ENCODE data around the gene TFR2.

The TFR2 gene

DNA sequence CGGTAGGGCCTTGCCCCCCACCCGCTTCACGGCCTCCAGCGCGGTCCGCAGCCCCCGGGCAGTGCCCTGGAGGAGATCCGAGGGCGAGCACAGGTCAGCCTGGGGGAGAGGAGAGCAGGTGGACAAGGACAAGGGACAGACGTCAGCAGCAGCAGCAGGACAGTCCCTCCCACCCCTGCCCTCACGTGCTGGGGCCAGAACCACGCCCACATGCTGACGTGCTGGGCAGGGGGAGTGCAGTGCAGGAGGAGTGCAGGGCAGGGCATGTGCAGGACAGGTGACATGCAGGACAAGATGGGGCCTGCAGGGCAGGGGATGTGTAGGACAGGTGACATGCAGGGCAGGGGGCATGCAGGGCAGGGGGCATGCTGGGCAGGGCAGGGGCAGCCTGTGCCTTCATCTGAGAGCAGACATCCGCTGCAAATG is 66.1 kb downstream of the TFR2 start:
- Histone ChIP-seq H3K27ac (ENCODE audit: low read depth, low read length) (no peak overlapping the region), H2AFZ (ENCODE audit: low read depth, low read length, severe bottlenecking) (no peak overlapping the region), H3K9me3 (ENCODE audit: insufficient read depth, low read length) (no peaks in the 10 kb centered on the region), H3K4me2 (ENCODE audit: low read depth, low read length, poor library complexity, severe bottlenecking) (no peak overlapping the region), H3K4me3 (ENCODE audit: insufficient read depth, low read length, poor library complexity, severe bottlenecking) (no peak overlapping the region), H4K20me1 (ENCODE audit: low read depth, low read length) (no peaks in the 10 kb centered on the region), H3K9ac (ENCODE audit: low read length) (no peak overlapping the region), H3K27me3 (ENCODE audit: low read length) (no peaks in the 10 kb centered on the region), H3F3A (ENCODE audit: insufficient read depth) (no peaks in the 10 kb centered on the region), H3K79me2 (ENCODE audit: insufficient read depth, low read length) (no peaks in the 10 kb centered on the region), H3K36me3 (ENCODE audit: low read length) (no peaks in the 10 kb centered on the region), H3K9me2 (replicated peaks; ENCODE audit: insufficient read depth, low read length) (no peaks in the 10 kb centered on the region)
- TF ChIP-seq, protein P1, sequence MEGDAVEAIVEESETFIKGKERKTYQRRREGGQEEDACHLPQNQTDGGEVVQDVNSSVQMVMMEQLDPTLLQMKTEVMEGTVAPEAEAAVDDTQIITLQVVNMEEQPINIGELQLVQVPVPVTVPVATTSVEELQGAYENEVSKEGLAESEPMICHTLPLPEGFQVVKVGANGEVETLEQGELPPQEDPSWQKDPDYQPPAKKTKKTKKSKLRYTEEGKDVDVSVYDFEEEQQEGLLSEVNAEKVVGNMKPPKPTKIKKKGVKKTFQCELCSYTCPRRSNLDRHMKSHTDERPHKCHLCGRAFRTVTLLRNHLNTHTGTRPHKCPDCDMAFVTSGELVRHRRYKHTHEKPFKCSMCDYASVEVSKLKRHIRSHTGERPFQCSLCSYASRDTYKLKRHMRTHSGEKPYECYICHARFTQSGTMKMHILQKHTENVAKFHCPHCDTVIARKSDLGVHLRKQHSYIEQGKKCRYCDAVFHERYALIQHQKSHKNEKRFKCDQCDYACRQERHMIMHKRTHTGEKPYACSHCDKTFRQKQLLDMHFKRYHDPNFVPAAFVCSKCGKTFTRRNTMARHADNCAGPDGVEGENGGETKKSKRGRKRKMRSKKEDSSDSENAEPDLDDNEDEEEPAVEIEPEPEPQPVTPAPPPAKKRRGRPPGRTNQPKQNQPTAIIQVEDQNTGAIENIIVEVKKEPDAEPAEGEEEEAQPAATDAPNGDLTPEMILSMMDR (IDR thresholded peaks at IDR 0.05; ENCODE audit: insufficient read depth, low read length, poor library complexity, severe bottlenecking): no peak
- no peak for TF ChIP-seq EZH2phosphoT487 (conservative IDR thresholded peaks at IDR 0.05; ENCODE audit: low read length)

DNA sequence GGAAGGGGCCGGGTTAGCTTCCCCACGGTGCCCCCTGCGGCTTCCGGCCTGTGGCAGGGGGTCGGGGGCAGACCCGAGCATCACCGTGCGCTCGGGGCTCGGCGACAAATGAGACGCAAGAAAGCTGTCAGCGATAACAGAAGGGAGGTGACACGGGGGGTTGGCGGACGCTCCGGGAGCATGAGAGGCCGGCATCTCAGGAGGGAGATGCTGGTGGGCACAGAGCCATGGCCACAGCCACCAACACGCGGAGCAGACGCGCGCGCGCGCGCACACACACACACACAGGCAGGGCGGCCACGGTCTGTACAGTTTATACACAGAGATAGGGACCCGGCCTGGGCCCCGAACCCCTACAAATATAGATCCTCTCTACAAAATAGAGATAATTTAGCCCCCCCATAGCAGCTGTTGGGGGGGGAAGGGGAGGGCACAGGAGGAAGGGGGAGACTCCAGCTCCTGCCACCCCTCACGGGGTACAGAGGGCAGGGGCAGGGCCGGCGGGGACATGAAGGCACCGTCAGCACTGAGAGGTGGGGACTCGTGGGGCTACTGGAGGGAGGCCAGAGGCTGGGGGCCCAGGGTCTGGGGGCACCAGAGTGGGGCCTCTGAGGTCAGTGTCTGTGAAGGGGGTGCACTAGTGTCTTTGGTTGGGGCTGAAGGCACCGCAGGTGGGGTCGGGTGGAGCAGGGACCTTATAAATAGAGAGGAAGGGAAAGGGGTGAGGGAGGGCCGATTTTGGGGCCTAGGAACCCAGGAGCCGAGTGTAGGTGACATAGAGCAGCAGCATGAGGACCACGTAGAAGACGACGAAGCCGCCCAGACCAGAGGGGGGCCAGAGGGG is 66.8 kb downstream of the TFR2 start:
- no peak overlapping the region for H3K9ac ChIP-seq (ENCODE audit: low read length)
- no peaks in the 10 kb centered on the region for H3K27me3 ChIP-seq (ENCODE audit: low read length)
- H3K79me2 ChIP-seq (ENCODE audit: insufficient read depth, low read length): no peaks in the 10 kb centered on the region
- no peaks in the 10 kb centered on the region for H3K9me2 ChIP-seq (replicated peaks; ENCODE audit: insufficient read depth, low read length)
- TF ChIP-seq, protein P1 (IDR thresholded peaks at IDR 0.05; ENCODE audit: insufficient read depth, low read length, poor library complexity, severe bottlenecking): no peak
- no peak for TF ChIP-seq EZH2phosphoT487 (conservative IDR thresholded peaks at IDR 0.05; ENCODE audit: low read length)
- no peak overlapping the region for H3K4me2 ChIP-seq (ENCODE audit: low read depth, low read length, poor library complexity, severe bottlenecking)
- H4K20me1 ChIP-seq (ENCODE audit: low read depth, low read length): no peaks in the 10 kb centered on the region
- no peaks in the 10 kb centered on the region for H3F3A ChIP-seq (ENCODE audit: insufficient read depth)
- H2AFZ ChIP-seq (ENCODE audit: low read depth, low read length, severe bottlenecking): no peak overlapping the region
- H3K4me3 ChIP-seq (ENCODE audit: insufficient read depth, low read length, poor library complexity, severe bottlenecking): no peak overlapping the region
- H3K36me3 ChIP-seq (ENCODE audit: low read length): no peaks in the 10 kb centered on the region
- no peaks in the 10 kb centered on the region for H3K9me3 ChIP-seq (ENCODE audit: insufficient read depth, low read length)
- H3K27ac ChIP-seq (ENCODE audit: low read depth, low read length): no peak overlapping the region

DNA sequence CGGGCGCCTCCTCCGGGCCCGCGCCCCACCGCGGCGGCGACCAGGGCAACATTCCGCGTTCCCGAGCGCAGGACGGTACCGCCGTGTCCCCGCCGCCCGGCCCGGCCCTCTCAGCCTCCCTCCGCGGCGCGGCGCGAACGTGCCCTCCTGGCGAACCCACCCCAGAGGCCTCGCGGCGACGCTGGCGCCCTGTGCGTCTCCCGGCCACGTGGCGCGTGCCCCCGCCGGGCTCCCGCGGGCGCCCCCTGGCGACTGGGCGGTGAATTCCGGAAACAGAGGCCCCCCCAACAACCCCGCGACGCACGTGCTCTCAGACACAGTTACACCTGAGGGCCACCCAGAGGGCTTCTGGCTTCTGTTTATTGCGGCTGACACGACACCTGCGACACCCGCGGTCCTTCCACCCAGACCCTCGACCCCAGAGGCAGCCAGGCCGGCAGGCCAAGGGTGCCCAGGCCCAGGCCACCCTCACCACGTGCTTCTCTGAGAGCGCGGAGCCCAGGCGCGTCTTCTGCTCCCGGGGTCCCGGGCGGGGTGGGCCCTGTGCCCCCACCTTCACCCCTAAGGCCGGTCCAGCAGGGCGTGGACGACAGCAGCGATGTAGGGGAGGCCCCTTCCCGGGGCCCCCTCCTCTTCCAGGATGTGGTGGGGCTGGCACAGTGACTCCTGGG is 67.5 kb downstream of the TFR2 start, which contains the start of gene SAP25:
SAP25 (minus strand) TSS at position 210 of the 671 bp plus-strand sequence; CDS start at position 52, 158 bp downstream.
- H3K79me2 ChIP-seq (ENCODE audit: insufficient read depth, low read length): no peaks in the 10 kb centered on the region
- no peak within 1 kb of the TSS for H3K27ac ChIP-seq (ENCODE audit: low read depth, low read length)
- H3K27me3 ChIP-seq (ENCODE audit: low read length): no peaks in the 10 kb centered on the region
- H3K36me3 ChIP-seq (ENCODE audit: low read length): no peaks in the 10 kb centered on the region
- no peak within 1 kb of the TSS for H3K4me3 ChIP-seq (ENCODE audit: insufficient read depth, low read length, poor library complexity, severe bottlenecking)
- TF ChIP-seq, protein P1 (IDR thresholded peaks at IDR 0.05; ENCODE audit: insufficient read depth, low read length, poor library complexity, severe bottlenecking): no peak
- no peak for TF ChIP-seq EZH2phosphoT487 (conservative IDR thresholded peaks at IDR 0.05; ENCODE audit: low read length)
- no peak within 1 kb of the TSS for H2AFZ ChIP-seq (ENCODE audit: low read depth, low read length, severe bottlenecking)
- no peaks in the 10 kb centered on the region for H3K9me3 ChIP-seq (ENCODE audit: insufficient read depth, low read length)
- no peaks in the 10 kb centered on the region for H3K9me2 ChIP-seq (replicated peaks; ENCODE audit: insufficient read depth, low read length)
- H3F3A ChIP-seq (ENCODE audit: insufficient read depth): no peaks in the 10 kb centered on the region
- no peak within 1 kb of the TSS for H3K9ac ChIP-seq (ENCODE audit: low read length)
- no peaks in the 10 kb centered on the region for H4K20me1 ChIP-seq (ENCODE audit: low read depth, low read length)
- no peak within 1 kb of the TSS for H3K4me2 ChIP-seq (ENCODE audit: low read depth, low read length, poor library complexity, severe bottlenecking)

Measured in SU-DHL-6 (cell line).